ENCODE results near the gene CASP14. TPM values are rescaled to one million over a fixed set of nuclear protein-coding genes. Genes with fewer than 3 reads are reported as not detected.

Gene CASP14
- total RNA-seq, 2 experiments from 2014 or later: not detected

DNA sequence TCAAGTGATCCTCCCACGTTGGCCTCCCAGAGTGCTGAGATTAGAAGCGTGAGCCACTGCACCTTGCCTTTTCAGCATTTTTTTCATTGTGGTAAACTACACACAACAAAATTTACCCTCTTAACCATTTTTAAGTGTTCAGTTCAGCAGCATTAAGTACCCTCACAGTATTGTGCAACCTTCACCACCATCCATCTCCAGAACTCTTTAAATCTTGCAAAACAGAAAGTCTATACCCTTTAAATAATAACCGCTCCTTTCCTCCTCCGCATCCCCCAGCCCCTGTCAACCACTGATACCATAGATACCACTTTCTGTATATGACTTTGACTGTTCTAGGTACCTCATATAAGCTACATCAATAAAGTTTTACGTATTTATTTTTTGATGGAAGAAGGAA is 20.8 kb upstream of the CASP14 start:
- Histone ChIP-seq H3K4me3 (ENCODE audit: low read depth, low read length, poor library complexity, severe bottlenecking) (no peak overlapping the region), H3K79me2 (ENCODE audit: insufficient read depth, low read depth, low read length) (no peaks in the 10 kb centered on the region), H3K9me2 (ENCODE audit: insufficient read depth, low read length) (no peaks in the 10 kb centered on the region), H2AFZ (ENCODE audit: low read length) (no peak overlapping the region), H3K27ac (ENCODE audit: low read depth, low read length, poor library complexity, severe bottlenecking) (no peak overlapping the region), H3K9me3 (ENCODE audit: low read length) (no peaks in the 10 kb centered on the region), H3K4me2 (ENCODE audit: low read length) (no peak overlapping the region), H3K36me3 (ENCODE audit: insufficient read depth, low read length) (no peaks in the 10 kb centered on the region), H4K20me1 (ENCODE audit: insufficient read depth, low read length) (no peaks in the 10 kb centered on the region), H3K4me1 (ENCODE audit: insufficient read depth, low read length, poor library complexity, severe bottlenecking) (no peaks in the 10 kb centered on the region)
- intact Hi-C loops (cut with micrococcal nuclease; ENCODE audit: unreplicated experiment): no loop called here
- BruUV-seq (replicated peaks): no TSS peak
- CTCF ChIA-PET (ENCODE audit: unreplicated experiment): no interaction called here
- POLR2A ChIA-PET: interaction anchor here (0.6 kb wide), 1 partner anchor 36 kb away, joined by 3 read pairs; no protein-coding TSS in a partner anchor
- no peak for TF ChIP-seq EZH2phosphoT487 (IDR thresholded peaks at IDR 0.05; ENCODE audit: borderline replicate concordance, low read depth, low read length)
- no peak for TF ChIP-seq CTCF (conservative IDR thresholded peaks at IDR 0.05; ENCODE audit: low read length)
- DNase-seq (ENCODE audit: low spot score): no peak

GRCh38 chr19:15031675-15032074 is 17.6 kb upstream of the CASP14 start:
- Histone ChIP-seq H3K9me2 (ENCODE audit: insufficient read depth, low read length) (no peaks in the 10 kb centered on the region), H3K4me1 (ENCODE audit: insufficient read depth, low read length, poor library complexity, severe bottlenecking) (no peaks in the 10 kb centered on the region), H3K36me3 (ENCODE audit: insufficient read depth, low read length) (no peaks in the 10 kb centered on the region), H3K9me3 (ENCODE audit: low read length) (no peaks in the 10 kb centered on the region), H3K4me2 (ENCODE audit: low read length) (no peak overlapping the region), H2AFZ (ENCODE audit: low read length) (no peak overlapping the region), H3K27ac (ENCODE audit: low read depth, low read length, poor library complexity, severe bottlenecking) (no peak overlapping the region), H3K79me2 (ENCODE audit: insufficient read depth, low read depth, low read length) (no peaks in the 10 kb centered on the region), H4K20me1 (ENCODE audit: insufficient read depth, low read length) (no peaks in the 10 kb centered on the region), H3K4me3 (ENCODE audit: low read depth, low read length, poor library complexity, severe bottlenecking) (no peak overlapping the region)
- ChIA-PET CTCF (ENCODE audit: unreplicated experiment) (no interaction called here), POLR2A (no interaction called here)
- BruUV-seq (replicated peaks): no TSS peak
- no peak for DNase-seq (ENCODE audit: low spot score)
- TF ChIP-seq CTCF (conservative IDR thresholded peaks at IDR 0.05; ENCODE audit: low read length) (no peak), EZH2phosphoT487 (IDR thresholded peaks at IDR 0.05; ENCODE audit: borderline replicate concordance, low read depth, low read length) (no peak)
- intact Hi-C loops (cut with micrococcal nuclease; ENCODE audit: unreplicated experiment): no loop called here

GRCh38 chr19:15035795-15036311 is 13.4 kb upstream of the CASP14 start:
- no TSS peak for BruUV-seq (replicated peaks)
- intact Hi-C loops (cut with micrococcal nuclease; ENCODE audit: unreplicated experiment): no loop called here
- no peaks in the 10 kb centered on the region for H3K36me3 ChIP-seq (ENCODE audit: insufficient read depth, low read length)
- DNase-seq (ENCODE audit: low spot score): no peak
- TF ChIP-seq CTCF (conservative IDR thresholded peaks at IDR 0.05; ENCODE audit: low read length) (no peak), EZH2phosphoT487 (IDR thresholded peaks at IDR 0.05; ENCODE audit: borderline replicate concordance, low read depth, low read length) (no peak)
- H3K4me2 ChIP-seq (ENCODE audit: low read length): no peak overlapping the region
- POLR2A ChIA-PET: no interaction called here
- no peaks in the 10 kb centered on the region for H4K20me1 ChIP-seq (ENCODE audit: insufficient read depth, low read length)
- no peak overlapping the region for H3K27ac ChIP-seq (ENCODE audit: low read depth, low read length, poor library complexity, severe bottlenecking)
- no peaks in the 10 kb centered on the region for H3K4me1 ChIP-seq (ENCODE audit: insufficient read depth, low read length, poor library complexity, severe bottlenecking)
- H3K79me2 ChIP-seq (ENCODE audit: insufficient read depth, low read depth, low read length): no peaks in the 10 kb centered on the region
- no peaks in the 10 kb centered on the region for H3K9me3 ChIP-seq (ENCODE audit: low read length)
- CTCF ChIA-PET (ENCODE audit: unreplicated experiment): no interaction called here
- no peak overlapping the region for H2AFZ ChIP-seq (ENCODE audit: low read length)
- no peak overlapping the region for H3K4me3 ChIP-seq (ENCODE audit: low read depth, low read length, poor library complexity, severe bottlenecking)
- no peaks in the 10 kb centered on the region for H3K9me2 ChIP-seq (ENCODE audit: insufficient read depth, low read length)

All from OCI-LY7 (cell line).